Measurements from ENCODE around the gene SH2D7. TPM values are rescaled to one million over a fixed set of nuclear protein-coding genes. Genes with fewer than 3 reads are reported as not detected.

SH2D7 gene
- total and polyA plus RNA-seq, 8 donors = 0.04 to 1.8 (median 0.15) TPM; not detected in 1

- ATAC-seq (no peak), DNase-seq (no peak), FAIRE-seq (no peak)
- Histone ChIP-seq H3K4me3 (no peak overlapping the region), H3K27ac (no peak overlapping the region), H3K4me1 (no peaks in the 10 kb centered on the region), H3K27me3 (no peaks in the 10 kb centered on the region), H3K36me3 (no peaks in the 10 kb centered on the region), H3K9me3 (no peaks in the 10 kb centered on the region)
- intact Hi-C loops (cut with DNase I) = no loop called here
- no peak for TF ChIP-seq CTCF (IDR thresholded peaks at IDR 0.05)
- WGBS, 2 donors = 84 to 85% methylated on average over 3 of the region's 3 CpGs
These were observed 50.0 kb downstream of the SH2D7 start for GRCh38 chr15:78142332-78142731.

GRCh38 chr15:78146425-78147154, 54.2 kb downstream of the SH2D7 start:
- intact Hi-C loops (cut with DNase I) = no loop called here
- Histone ChIP-seq H3K4me1 (peaks cover 0 to 10% (median 5%) of the 10 kb centered on the region in 3 donors), H3K27me3 (no peaks in the 10 kb centered on the region), H3K4me3 (no peak overlapping the region), H3K27ac (no peak overlapping the region), H3K36me3 (no peaks in the 10 kb centered on the region), H3K9me3 (no peaks in the 10 kb centered on the region)
- ATAC-seq (no peak), FAIRE-seq (no peak), DNase-seq (peak in 2 of 6 donors; percentile 13 to 25)
- no peak for TF ChIP-seq CTCF (IDR thresholded peaks at IDR 0.05)
- WGBS, 2 donors = 75 to 82% methylated on average over 4 of the region's 4 CpGs

- H3K4me1 ChIP-seq = peaks cover 0 to 10% (median 5%) of the 10 kb centered on the region in 3 donors
- H3K9me3 ChIP-seq = no peaks in the 10 kb centered on the region
- intact Hi-C loops (cut with DNase I) = no loop called here
- TF ChIP-seq CTCF (IDR thresholded peaks at IDR 0.05) = no peak
- no peak overlapping the region for H3K27ac ChIP-seq
- no peak for FAIRE-seq
- DNase-seq = peak in 1 of 6 donors; percentile 20
- no peak overlapping the region for H3K4me3 ChIP-seq
- no peaks in the 10 kb centered on the region for H3K27me3 ChIP-seq
- 91 to 98% methylated on average over 6 of the region's 6 CpGs for WGBS, 2 donors
- no peak for ATAC-seq
- H3K36me3 ChIP-seq = no peaks in the 10 kb centered on the region
These were observed 55.2 kb downstream of the SH2D7 start for GRCh38 chr15:78147566-78147965.

- H3K9me3 ChIP-seq = no peaks in the 10 kb centered on the region
- 9 to 11% methylated on average over 14 of the region's 14 CpGs for WGBS, 2 donors
- peak in 3 of 4 donors; percentile 0 to 25 (median 13) for ATAC-seq
- DNase-seq = no peak
- no peak for FAIRE-seq
- no peak for TF ChIP-seq CTCF (IDR thresholded peaks at IDR 0.05)
- intact Hi-C loops (cut with DNase I) = no loop called here
- no peaks in the 10 kb centered on the region for H3K36me3 ChIP-seq
- no peaks in the 10 kb centered on the region for H3K27me3 ChIP-seq
- H3K27ac ChIP-seq = peak overlapping the region in 1 of 4 donors; percentile 69
- H3K4me3 ChIP-seq = peak overlapping the region; percentile 14 to 89 (median 62)
- H3K4me1 ChIP-seq = peaks cover 0 to 10% (median 5%) of the 10 kb centered on the region in 3 donors
These were observed 56.2 kb downstream of the SH2D7 start for GRCh38 chr15:78148392-78149067.
